Upper lobe of left lung (tissue), 4 donors: Measurements from ENCODE around the gene METTL9.

ENCODE experiments used
- CTCF ChIP-seq, 6 experiments: fragments of 450-650 bp in 4 of 6; fragments of 200-600 bp in 2 of 6; sonication (generic) in 2 of 6; IDR thresholded peaks; one replicate each; pipeline ENCODE4 v1.5.1; 2016 to 2019; ENCODE audit warnings: antibody characterized with exemption in 6 of 6
- EP300 ChIP-seq, 4 donors: sonication (generic); formaldehyde crosslinking; IDR thresholded peaks; one replicate each; pipeline ENCODE4 v1.5.1; 2017; ENCODE audit warnings: antibody characterized with exemption in 4 of 4, control low read depth in 2 of 4
- POLR2A ChIP-seq, 4 donors: fragments of 450-650 bp; IDR thresholded peaks; one replicate each; pipeline ENCODE4 v1.5.1; 2016 to 2017; ENCODE audit warnings: antibody characterized with exemption in 4 of 4, mild to moderate bottlenecking in 2 of 4
- POLR2AphosphoS5 ChIP-seq, 2 donors: sonication (generic); formaldehyde crosslinking; IDR thresholded peaks; one replicate each; pipeline ENCODE4 v1.5.1; 2017; ENCODE audit warnings: antibody characterized with exemption in 2 of 2

GRCh38 chr16:21614896-21615295, 15.5 kb downstream of the METTL9 start:
- TF ChIP-seq CTCF (IDR thresholded peaks at IDR 0.05) (no peak), POLR2A (IDR thresholded peaks at IDR 0.05) (no peak), EP300 (IDR thresholded peaks at IDR 0.05) (no peak), POLR2AphosphoS5 (IDR thresholded peaks at IDR 0.05) (no peak)
